Amygdala (tissue), 56 donors: ENCODE results near the gene MRPL4.
A peak's percentile ranks its signal among the peaks of the same experiment; 100 is the strongest.
"Not testable (repeated sequence)": the region's sequence is repeated elsewhere in the genome, so short reads cannot be mapped to it uniquely, and the experiment has no call there.

Experiments
- DNase-seq, 56 donors: peaks; one replicate each; lab custom pipeline; 2025; lab: John Stamatoyannopoulos, UW

MRPL4 gene

GRCh38 chr19:10228920-10229319, 23.1 kb upstream of the MRPL4 start:
- DNase-seq: peak in 1 of 56 donors; percentile 12

DNA sequence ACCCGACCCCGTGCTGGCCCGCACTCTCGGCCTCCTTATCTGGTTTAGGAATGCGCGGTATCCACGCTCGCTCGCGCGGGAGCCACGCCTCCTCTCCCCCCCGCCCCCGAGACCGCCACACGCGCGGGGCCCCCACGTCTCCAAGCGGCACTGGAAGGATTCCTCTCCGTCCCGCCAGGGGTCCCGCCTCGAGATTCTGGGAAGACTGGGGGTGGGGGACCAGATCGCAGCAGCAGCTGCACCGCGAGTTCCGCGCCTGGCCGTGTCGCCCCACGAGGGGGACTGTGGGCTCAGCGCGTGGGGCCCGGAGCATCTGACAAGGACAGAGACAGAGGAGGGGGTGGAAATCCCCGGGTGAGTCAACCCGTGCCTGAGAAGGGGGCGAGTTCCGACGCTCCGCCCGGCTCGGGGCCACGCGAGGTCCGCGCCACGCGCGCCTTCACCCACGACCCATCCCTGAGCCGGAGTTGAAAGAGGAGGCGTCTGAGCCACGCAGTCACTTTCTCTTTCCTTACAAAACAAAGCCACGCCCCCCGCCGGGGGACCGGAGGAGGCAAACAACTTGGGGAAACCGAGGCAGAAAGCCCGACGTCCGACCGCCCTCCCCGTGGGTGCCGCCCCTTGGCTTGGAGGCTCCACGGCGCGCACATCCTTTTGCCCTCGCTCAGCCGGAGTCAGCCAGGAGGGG, 21.7 kb upstream of the MRPL4 start:
- DNase-seq: peak in 13 of 56 donors; percentile 6 to 77 (median 30)

- peak in 22 of 56 donors; percentile 1 to 78 (median 25) for DNase-seq
These were observed 21.0 kb upstream of the MRPL4 start, which contains the start of gene S1PR2 for GRCh38 chr19:10230861-10231611. TSS of gene S1PR2 (minus strand) at chr19:10231331. CDS start at chr19:10224905, 6,426 bp downstream.

- no peak for DNase-seq
These were observed 20.3 kb upstream of the MRPL4 start for GRCh38 chr19:10231612-10232228.

GRCh38 chr19:10233946-10234345, 18.1 kb upstream of the MRPL4 start:
- no peak for DNase-seq

DNA sequence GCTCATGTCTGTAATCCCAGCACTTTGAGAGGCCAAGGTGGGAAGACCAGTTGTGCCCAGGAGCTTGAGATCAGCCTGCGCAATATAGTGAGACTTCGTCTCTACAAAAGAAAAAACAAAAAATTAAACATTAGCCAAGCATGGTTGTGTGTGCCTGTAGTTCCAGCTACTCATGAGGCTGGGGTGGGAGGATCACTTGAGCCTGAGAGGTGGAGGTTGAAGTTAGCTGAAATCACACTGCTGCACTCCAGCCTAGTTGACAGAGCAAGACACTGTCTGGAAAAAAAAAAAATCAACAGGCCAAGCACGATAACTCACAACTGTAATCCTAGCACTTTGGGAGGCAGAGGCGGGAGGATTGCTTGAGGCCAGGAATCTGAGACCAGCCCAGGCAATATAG, 17.0 kb upstream of the MRPL4 start:
- no peak for DNase-seq

GRCh38 chr19:10235409-10235808, 16.6 kb upstream of the MRPL4 start:
- not testable (repeated sequence) for DNase-seq

GRCh38 chr19:10237702-10238101, 14.3 kb upstream of the MRPL4 start:
- DNase-seq: no peak

DNA sequence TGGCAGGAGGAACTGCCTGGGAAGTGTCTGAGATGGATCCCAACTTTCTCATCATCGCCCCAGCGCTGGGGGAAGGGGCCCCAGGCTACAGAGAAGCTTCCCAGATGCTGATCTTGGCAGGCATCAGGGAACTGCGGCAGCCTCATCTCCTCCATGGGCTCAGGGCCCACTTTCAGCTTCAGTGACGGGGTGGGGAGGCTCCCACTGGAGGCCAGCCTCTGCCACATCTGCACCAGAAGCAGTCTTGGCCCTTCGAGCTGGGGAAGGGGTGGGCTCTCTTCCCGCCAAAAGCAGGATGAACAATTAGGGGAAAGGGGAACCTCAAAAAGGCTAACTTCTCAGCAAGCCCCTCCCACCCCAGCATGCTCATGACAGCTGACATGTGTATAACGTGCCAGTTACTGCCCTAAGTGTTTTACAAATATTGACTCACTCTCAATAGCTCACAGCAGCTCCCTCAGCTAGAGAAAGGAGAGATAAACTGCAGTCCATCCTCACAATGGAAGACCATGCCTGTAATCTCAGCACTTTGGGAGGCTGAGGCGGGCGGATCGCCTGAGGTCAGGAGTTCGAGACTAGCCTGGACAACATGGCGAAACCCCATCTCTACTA, 13.7 kb upstream of the MRPL4 start:
- no peak for DNase-seq

DNA sequence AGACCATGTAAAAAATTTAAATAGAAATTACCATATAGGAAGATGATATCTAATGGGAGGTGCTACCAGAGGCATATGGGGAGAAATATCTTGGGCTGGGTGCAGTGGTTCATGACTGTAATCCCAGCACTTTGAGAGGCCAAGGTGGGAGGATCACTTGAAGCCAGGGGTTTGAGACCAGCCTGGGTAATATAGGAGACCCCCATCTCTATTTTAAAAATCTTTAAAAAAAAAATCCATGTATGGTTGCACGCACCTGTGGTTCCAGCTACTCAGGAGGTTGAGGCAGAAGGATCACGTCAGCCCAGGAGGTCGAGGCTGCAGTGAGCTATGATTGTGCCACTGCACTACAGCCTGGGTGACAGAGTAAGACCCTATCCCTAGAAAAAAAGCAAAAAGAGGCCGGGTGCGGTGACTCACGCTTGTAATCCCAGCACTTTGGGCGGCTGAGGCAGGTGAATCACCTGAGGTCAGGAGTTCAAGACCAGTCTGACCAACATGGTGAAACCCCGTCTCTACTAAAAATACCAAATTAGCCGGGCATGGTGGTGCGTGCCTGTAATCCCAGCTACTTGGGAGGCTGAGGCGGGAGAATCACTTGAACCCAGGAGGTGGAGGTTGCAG, 10.1 kb upstream of the MRPL4 start:
- not testable (repeated sequence) for DNase-seq

- no peak for DNase-seq
These were observed 8.4 kb upstream of the MRPL4 start for GRCh38 chr19:10243606-10244005.

- DNase-seq: no peak
These were observed 6.7 kb upstream of the MRPL4 start for GRCh38 chr19:10245189-10245939.

DNA sequence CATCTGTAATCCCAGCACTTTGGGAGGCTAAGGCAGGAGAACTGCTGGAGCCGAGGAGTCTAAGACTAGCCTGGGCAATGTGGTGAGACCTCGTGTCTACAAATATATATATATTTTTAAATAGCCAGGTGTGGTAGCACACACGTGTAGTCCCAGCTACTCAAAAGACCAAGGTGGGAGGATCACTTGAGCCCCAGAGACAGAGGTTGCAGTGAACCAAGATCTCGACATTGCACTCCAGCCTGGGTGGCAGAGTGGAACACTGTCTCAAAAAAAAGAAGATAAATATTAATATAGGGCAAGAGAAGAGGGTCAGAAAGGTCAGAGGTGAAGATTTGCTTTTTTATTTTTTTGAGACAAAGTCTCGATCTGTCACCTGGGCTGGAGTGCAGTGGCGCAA, 5.5 kb upstream of the MRPL4 start:
- DNase-seq: no peak

GRCh38 chr19:10252707-10253106, 693 bp downstream of the MRPL4 start:
- no peak for DNase-seq

DNA sequence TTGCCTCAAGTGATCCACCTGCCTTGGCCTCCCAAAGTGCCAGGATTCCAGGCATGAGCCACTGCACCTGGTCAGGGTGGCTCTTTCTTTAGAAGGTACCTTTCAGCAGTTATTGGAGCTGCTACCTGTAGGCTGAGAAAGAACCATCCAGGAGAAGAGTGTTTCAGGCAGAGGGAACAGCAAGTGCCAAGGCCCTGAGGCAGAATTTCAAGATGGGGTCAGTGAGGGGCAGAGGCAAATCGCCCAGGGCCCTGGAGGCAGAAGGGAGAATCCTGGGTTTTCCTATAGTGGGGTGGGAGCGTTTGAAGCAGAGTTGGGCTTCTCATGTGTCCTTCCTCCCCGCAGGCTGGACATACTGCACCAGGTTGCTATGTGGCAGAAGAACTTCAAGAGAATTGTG, 2.2 kb downstream of the MRPL4 start:
- DNase-seq: no peak

DNA sequence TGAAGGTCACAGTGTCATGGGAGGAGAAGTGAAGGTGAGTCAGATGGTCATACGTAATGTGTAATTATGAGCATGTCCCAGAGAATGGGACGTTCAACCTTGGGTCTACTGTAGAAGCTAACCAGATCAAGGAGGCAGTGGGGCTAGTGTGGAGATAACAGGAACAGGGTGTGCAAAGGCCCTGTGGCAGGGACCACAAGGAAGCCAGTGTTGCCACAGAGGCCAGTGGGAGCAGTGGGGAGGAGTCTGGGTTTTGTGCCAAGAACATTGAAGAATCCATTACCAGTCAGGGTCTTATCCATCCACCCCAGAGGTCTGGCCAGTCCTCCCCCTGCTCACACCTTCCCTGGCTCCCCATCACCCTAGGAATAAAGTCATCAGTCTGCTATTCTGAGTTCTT, 3.3 kb downstream of the MRPL4 start:
- no peak for DNase-seq

- DNase-seq: no peak
These were observed 4.5 kb downstream of the MRPL4 start for GRCh38 chr19:10256551-10256950.

GRCh38 chr19:10256970-10257615, 5.1 kb downstream of the MRPL4 start:
- no peak for DNase-seq

DNA sequence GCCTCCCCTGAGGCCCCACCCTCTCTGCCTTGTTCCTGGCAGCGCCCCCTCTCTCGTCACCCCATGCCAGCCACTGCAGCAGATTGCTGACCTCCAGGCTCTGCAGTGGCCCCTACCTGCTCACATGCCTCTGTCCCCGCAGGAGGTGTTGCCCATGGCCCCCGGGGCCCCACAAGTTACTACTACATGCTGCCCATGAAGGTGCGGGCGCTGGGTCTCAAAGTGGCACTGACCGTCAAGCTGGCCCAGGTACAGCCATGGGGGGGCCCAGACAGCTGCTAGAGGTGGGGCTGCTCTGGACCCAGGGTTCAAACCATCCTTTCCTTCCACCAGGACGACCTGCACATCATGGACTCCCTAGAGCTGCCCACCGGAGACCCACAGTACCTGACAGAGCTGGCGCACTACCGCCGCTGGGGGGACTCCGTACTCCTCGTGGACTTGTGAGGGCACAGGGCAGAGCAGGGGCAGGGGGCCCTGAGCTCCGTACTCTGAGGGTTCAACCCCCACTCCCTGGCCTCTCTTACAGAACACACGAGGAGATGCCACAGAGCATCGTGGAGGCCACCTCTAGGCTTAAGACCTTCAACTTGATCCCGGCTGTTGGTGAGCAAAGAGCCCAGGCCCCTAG, 6.2 kb downstream of the MRPL4 start:
- DNase-seq: no peak
